GM12878 (cell line): ENCODE measurements around the gene TMEM151A.

Experiments used
- BRCA1 ChIP-seq: IDR thresholded peaks from 2 replicates; pipeline ENCODE4 v1.6.1; 2011; ENCODE audit warnings: low read depth, low read length, improper control_type of control experiment
- CTCF ChIP-seq, 3 experiments: IDR thresholded peaks in 2 of 3; conservative IDR thresholded peaks in 1 of 3; 2 replicates each; pipeline ENCODE4 v1.5.1; 2011; ENCODE audit warnings: low read depth in 3 of 3, low read length in 3 of 3, mild to moderate bottlenecking in 3 of 3, control low read depth in 2 of 3, moderate library complexity in 2 of 3, inconsistent platforms in 1 of 3, mixed read lengths in 1 of 3; ENCODE audit not compliant: control insufficient read depth in 2 of 3, insufficient read depth in 1 of 3; ENCODE audit errors: extremely low read depth in 1 of 3
- EZH2 ChIP-seq: IDR thresholded peaks from 2 replicates; pipeline ENCODE4 v1.6.1; 2012; ENCODE audit warnings: low read depth, mild to moderate bottlenecking, control low read depth, inconsistent platforms, low read length, borderline replicate concordance; ENCODE audit not compliant: control insufficient read depth
- GATAD2B ChIP-seq: fragments of 450-650 bp; conservative IDR thresholded peaks from 2 replicates; pipeline ENCODE4 v1.6.1; 2017; ENCODE audit warnings: low read depth, mild to moderate bottlenecking, moderate library complexity
- NFIC ChIP-seq: IDR thresholded peaks from 2 replicates; pipeline ENCODE4 v1.6.1; 2012; ENCODE audit warnings: low read depth, mild to moderate bottlenecking, inconsistent platforms, low read length, moderate library complexity
- PAX5 ChIP-seq: IDR thresholded peaks from 2 replicates; pipeline ENCODE4 v1.6.1; 2011; ENCODE audit warnings: low read depth, low read length, borderline replicate concordance
- PAX8 ChIP-seq: fragments of 450-650 bp; IDR thresholded peaks from 2 replicates; pipeline ENCODE4 v1.6.1; 2017; ENCODE audit warnings: mild to moderate bottlenecking, moderate library complexity
- POLR2A ChIP-seq: IDR thresholded peaks from 2 replicates; pipeline ENCODE4 v1.6.1; 2011; ENCODE audit warnings: low read depth, mild to moderate bottlenecking, low read length
- SMC3 ChIP-seq: IDR thresholded peaks from 2 replicates; pipeline ENCODE4 v1.6.1; 2011; ENCODE audit warnings: low read length, improper control_type of control experiment, borderline replicate concordance
- ZNF274 ChIP-seq: IDR thresholded peaks from one replicate; pipeline ENCODE4 v1.8.0; 2011; ENCODE audit not compliant: insufficient read length, insufficient read depth
- ZZZ3 ChIP-seq: IDR thresholded peaks from 2 replicates; pipeline ENCODE4 v1.6.1; 2011; ENCODE audit warnings: low read depth; ENCODE audit not compliant: control insufficient read depth, insufficient read length
- TF ChIP-seq, protein P1 (sequence below): fragments of 450-650 bp; IDR thresholded peaks from 2 replicates; pipeline ENCODE4 v1.6.1; 2016; ENCODE audit warnings: mild to moderate bottlenecking
- TF ChIP-seq, protein P2 (sequence below): fragments of 450-650 bp; formaldehyde crosslinking; IDR thresholded peaks from 2 replicates; pipeline ENCODE4 v1.4.0; 2022; ENCODE audit warnings: mild to moderate bottlenecking, moderate library complexity

DNA sequence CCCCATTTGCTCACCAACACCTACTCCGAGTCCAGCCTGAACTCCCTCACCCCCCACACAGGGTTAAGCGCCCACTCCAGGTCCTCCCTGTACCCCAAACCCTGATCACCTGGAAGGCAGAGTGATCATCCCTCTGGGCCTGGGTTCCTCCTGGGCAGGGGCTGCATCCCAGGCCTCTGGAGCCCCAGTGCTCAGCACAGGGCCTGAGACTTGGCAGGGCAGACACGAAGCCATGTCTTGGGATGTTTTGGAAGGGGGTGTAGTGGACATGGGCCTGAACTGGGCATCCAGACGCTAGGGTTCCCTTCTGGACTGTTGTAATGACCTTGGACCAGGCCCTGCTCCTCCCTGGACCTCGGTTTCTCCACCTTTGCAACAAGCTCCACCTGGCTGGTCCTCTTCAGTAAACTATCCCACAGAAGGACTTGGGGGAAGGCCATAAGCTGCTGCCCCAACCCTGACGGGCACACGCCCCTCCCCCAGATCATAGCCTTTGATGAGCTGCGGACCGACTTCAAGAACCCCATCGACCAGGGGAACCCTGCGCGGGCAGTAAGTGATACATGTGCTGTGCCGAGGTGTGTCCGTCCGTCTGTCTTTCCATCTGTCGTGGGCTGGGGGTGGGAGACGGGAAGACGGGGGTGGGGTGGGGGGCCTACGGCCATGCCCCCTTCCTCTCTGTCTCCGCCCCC lies 9.8 kb upstream of the TMEM151A start:
- TF ChIP-seq CTCF (IDR thresholded peaks at IDR 0.05 in 2 of 3, conservative IDR thresholded peaks at IDR 0.05 in 1 of 3; ENCODE audit: control insufficient read depth in 2 of 3, extremely low read depth in 1 of 3, insufficient read depth in 1 of 3, low read depth in 3 of 3, low read length in 3 of 3) (no peak), EZH2 (no peak), BRCA1 (no peak), PAX8 (no peak), GATAD2B (no peak), POLR2A (no peak), ZNF274 (no peak), SMC3 (no peak), ZZZ3 (no peak), PAX5 (no peak), NFIC (no peak)
- TF ChIP-seq, protein P1, sequence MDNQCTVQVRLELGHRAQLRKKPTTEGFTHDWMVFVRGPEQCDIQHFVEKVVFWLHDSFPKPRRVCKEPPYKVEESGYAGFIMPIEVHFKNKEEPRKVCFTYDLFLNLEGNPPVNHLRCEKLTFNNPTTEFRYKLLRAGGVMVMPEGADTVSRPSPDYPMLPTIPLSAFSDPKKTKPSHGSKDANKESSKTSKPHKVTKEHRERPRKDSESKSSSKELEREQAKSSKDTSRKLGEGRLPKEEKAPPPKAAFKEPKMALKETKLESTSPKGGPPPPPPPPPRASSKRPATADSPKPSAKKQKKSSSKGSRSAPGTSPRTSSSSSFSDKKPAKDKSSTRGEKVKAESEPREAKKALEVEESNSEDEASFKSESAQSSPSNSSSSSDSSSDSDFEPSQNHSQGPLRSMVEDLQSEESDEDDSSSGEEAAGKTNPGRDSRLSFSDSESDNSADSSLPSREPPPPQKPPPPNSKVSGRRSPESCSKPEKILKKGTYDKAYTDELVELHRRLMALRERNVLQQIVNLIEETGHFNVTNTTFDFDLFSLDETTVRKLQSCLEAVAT: no peak
- TF ChIP-seq, protein P2, sequence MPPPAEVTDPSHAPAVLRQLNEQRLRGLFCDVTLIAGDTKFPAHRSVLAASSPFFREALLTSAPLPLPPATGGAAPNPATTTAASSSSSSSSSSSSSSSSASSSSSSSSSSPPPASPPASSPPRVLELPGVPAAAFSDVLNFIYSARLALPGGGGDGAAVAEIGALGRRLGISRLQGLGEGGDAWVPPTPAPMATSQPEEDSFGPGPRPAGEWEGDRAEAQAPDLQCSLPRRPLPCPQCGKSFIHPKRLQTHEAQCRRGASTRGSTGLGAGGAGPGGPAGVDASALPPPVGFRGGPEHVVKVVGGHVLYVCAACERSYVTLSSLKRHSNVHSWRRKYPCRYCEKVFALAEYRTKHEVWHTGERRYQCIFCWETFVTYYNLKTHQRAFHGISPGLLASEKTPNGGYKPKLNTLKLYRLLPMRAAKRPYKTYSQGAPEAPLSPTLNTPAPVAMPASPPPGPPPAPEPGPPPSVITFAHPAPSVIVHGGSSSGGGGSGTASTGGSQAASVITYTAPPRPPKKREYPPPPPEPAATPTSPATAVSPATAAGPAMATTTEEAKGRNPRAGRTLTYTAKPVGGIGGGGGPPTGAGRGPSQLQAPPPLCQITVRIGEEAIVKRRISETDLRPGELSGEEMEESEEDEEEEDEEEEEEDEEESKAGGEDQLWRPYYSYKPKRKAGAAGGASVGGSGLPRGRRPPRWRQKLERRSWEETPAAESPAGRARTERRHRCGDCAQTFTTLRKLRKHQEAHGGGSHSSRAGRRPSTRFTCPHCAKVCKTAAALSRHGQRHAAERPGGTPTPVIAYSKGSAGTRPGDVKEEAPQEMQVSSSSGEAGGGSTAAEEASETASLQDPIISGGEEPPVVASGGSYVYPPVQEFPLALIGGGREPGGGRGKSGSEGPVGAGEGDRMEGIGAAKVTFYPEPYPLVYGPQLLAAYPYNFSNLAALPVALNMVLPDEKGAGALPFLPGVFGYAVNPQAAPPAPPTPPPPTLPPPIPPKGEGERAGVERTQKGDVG (CRISPR knock-in tag): no peak
